Measurements from ENCODE around the gene TMEM131. TPM values are rescaled to one million over a fixed set of nuclear protein-coding genes. Genes with fewer than 3 reads are reported as not detected.
"Not testable (repeated sequence)": the region's sequence is repeated elsewhere in the genome, so short reads cannot be mapped to it uniquely, and the experiment has no call there.

Gene TMEM131
- polyA plus RNA-seq, 4 donors = 40.3 to 51.9 (median 47.4) TPM

- DNase-seq (ENCODE audit: low read depth in 4 of 4, low spot score in 3 of 4) = no peak
Observed at GRCh38 chr2:97958184-97958583, 37.6 kb downstream of the TMEM131 start.

DNA sequence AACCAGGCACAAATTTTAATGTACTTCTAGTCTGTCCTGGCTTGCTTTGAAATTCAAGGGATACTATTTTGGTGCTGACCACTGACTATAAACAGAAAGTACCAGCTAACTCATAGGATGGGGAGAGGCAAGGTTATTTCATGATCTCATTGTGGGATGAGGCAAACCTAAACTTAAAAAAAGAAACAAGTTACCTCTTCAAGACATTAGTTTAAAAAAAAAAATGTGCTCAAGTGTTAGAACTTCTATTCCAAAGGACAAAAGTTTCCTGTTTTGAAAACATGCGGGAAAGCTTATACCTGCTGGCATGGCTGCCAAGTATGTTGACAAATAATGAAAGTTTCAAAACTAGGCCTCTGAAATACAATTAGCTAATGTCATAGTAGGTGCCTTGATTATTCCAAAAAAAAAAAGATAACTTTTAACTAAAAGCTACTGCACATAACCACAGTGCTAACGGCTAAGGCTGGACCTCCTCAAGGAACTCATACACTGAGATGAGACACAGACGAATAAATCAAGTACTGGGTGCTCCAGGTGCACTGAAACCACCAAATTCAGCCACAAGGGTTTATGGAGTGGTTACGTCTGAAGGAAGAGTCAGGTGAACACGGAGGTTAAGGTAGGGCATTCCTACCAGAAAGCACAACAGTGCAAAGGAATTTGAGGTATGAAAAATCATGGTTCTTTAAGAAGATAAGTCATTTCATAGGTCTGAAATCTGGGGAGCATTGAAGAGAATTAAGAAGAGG is 38.1 kb downstream of the TMEM131 start:
- DNase-seq (ENCODE audit: low read depth in 4 of 4, low spot score in 3 of 4) = no peak

- not testable (repeated sequence) for DNase-seq (ENCODE audit: low read depth in 4 of 4, low spot score in 3 of 4)
Observed at GRCh38 chr2:97956753-97957152, 39.0 kb downstream of the TMEM131 start.

- no peak for DNase-seq (ENCODE audit: low read depth in 4 of 4, low spot score in 3 of 4)
Observed at GRCh38 chr2:97953853-97954252, 41.9 kb downstream of the TMEM131 start.

- no peak for DNase-seq (ENCODE audit: low read depth in 4 of 4, low spot score in 3 of 4)
Observed at GRCh38 chr2:97952357-97952756, 43.4 kb downstream of the TMEM131 start.

GRCh38 chr2:97951155-97951680 is 44.5 kb downstream of the TMEM131 start:
- DNase-seq (ENCODE audit: low read depth in 4 of 4, low spot score in 3 of 4) = no peak

DNA sequence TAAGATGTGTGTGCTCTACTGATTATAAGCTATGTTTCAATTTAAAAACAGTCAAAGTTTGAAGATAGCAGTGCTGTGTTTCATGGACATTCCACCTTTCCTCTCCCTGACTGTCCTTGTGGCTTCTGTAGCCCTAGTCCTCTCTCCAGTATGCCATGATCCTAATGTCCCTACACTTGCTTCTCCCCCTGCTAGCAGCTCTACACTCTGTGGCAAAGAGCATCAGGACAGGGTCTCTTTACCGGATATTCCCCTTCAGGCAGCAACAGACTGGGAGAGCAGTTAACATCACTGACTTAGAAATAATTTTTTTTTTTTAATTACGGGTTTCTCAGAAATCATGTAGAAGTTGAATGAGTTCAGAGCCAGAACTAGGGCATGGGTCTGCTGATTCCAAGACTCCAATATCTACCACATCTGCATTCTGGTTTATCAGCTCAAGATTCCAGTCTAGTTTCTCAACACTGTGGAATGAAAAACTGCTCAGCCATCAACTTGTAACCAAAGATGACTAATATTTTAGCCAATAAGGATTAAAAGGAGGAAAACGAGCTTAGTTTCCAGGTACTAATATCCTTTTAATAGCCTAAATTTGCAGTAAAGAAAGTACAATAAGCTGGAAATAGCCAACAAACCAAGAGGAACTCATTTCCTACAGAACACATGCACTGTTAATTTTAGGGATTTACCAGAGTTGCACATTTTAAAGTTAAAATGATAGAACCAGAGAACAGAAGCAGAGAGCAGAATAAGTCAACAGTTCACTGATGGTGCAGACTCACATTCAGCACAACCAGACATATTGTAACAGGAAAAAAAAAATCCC is 45.2 kb downstream of the TMEM131 start:
- no peak for DNase-seq (ENCODE audit: low read depth in 4 of 4, low spot score in 3 of 4)

DNA sequence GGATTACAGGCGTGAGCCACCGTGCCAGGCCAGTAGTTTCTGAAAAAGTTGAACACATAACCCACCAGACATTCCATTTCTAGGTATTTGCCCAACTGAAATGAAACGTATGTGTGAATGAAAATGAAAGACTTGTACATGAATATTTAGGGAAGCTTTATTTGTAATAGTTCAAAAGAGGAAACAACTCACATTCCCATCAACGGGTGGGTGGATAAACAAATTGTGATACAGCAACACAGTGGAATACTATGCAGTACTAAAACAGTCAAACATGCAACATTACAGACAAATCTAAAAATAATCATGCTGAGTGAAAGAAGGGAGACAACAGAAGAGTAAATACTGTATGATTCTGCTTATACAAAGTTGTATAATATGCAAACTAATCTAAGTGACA is 46.8 kb downstream of the TMEM131 start:
- no peak for DNase-seq (ENCODE audit: low read depth in 4 of 4, low spot score in 3 of 4)

DNA sequence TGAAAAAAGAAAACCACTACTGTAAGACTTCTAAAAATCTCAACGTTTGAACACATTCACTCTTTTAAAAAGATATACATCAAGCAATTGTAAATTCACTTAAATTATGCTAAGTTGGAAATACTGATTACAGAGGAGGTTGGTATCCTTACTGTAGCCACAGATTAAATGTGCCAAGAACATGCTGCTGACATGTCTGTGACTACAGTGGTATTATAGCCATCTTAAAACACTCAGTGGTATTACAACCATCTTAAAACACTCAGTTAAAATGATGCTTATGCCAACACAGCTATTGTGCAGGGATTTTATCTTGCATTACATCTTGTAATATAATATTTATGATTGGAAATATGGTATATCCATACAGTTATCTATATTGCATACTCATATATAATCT is 50.0 kb downstream of the TMEM131 start:
- no peak for DNase-seq (ENCODE audit: low read depth in 4 of 4, low spot score in 3 of 4)

DNA sequence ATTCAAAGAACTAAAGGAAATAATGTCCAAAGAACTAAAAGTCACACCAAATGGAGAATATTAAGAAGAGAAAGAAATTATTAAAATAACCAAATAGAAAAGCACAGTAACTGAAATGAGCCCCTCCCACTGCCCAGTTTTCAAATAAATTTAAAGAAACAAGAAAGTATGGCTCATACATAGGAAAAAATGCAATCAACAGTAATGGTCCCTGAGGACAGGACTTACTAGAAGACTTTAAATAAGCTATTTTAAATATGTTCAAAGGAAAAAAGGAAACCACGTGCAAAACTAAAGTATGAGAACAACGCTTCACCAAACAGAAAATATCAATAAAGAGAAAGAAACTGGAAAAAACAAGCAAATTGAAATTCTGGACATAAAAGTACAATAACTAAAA is 58.9 kb downstream of the TMEM131 start:
- DNase-seq (ENCODE audit: low read depth in 4 of 4, low spot score in 3 of 4) = no peak

GRCh38 chr2:97936199-97936598 is 59.5 kb downstream of the TMEM131 start:
- DNase-seq (ENCODE audit: low read depth in 4 of 4, low spot score in 3 of 4) = peak in 2 of 4 donors; percentile 12 to 18

DNA sequence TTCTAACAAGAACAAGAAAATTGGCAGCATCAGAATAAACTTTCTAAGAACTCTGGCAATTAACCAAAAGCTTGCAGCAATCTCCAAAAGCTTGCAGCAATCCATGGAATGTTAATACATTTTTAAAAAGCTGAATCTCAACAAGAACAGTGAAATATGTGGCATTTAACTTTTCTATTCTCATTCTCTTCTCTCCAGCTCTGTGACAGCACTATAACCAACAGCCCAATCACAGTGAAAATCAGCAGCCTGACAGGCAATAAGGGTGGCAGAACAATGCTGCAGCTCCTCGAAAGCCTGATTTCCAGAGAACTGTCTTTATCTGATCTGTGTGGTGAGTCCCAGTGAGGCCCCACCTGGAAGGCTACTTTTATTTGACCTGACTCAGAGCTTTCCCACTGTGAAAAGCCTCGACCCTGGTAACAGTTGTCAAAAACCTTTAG is 60.0 kb downstream of the TMEM131 start:
- no peak for DNase-seq (ENCODE audit: low read depth in 4 of 4, low spot score in 3 of 4)

DNA sequence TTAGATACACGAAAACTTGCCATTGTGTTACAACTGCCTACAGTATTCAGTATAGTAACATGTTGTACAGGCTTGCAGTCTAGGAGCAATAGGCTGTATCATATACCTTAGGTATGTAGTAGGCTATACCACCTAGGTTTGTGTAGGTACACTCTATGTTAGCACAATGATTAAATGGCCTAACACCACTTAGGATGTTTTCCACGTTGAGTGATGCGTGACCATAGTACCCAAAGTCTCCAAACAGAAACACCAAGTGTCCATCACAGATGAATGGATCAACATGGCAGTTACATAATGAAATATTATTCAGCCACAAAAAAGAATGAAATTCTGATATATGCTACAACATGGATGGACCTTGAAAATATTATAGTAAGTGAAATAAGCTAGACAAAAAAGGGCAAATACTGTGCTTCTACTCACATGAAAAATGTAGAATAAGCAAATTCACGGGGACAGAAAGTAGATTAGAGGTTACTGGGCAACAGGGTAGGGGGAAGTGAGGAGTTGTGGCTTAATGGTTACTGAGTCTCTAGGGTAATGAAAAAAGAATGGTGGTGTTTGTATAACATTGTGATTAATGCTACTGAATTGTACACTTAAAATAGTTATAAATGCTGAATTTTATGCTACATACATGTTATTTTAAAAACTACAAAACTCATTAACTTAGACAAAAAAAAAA is 62.6 kb downstream of the TMEM131 start:
- no peak for DNase-seq (ENCODE audit: low read depth in 4 of 4, low spot score in 3 of 4)

GRCh38 chr2:97931858-97932225 is 63.9 kb downstream of the TMEM131 start:
- no peak for DNase-seq (ENCODE audit: low read depth in 4 of 4, low spot score in 3 of 4)

DNA sequence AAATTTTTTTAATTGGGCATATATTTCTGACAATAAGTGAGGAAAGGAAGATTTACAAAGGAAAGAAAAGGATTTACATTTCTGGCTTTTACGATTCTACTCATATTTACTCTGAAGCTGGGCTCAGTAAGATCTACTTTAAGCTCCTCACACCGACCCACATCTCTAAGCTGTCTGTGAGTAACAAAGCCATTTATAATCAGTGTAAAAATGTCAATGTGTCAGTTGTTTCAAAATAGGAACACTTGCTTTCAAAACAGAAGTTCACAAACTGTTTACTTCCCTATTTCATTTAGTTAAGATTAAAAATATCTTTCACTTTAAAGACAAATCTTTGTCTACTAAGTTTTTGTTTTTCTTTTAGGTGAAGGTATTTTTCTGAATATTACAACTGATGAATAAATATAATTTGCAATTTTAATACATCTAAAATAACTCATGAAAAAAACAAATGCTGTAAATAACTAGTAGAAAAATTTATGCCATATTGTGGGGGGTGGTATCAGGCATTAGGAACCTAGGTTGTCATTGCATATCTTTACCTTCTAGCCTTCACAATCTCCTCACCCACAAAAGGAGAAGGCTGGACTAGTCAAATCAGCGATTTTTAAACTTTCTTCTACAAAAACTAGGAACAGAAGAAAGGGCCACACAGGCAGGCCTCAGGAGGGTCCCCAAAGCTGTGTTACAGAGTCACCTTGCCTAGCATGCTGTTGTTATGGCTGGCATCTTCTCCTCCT is 64.5 kb downstream of the TMEM131 start:
- DNase-seq (ENCODE audit: low read depth in 4 of 4, low spot score in 3 of 4) = no peak

DNA sequence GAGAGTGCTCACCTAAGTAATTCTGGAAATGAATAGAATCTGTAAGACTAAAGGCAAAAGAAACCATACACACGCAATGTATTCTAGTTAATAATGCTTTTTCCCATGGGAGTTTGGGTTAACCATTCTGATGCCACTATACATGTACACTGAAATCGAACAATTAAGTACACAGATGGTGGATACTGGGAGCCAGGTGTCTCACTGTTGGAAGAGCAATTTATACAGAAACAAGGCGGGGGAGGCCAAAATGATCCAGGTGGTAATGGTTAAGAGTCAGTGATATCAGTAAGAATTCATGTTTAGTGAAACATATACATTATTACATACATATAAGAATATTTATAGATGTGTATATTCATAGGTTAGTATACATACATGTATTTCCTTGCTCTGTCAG is 67.2 kb downstream of the TMEM131 start:
- no peak for DNase-seq (ENCODE audit: low read depth in 4 of 4, low spot score in 3 of 4)

GRCh38 chr2:97926946-97927345 is 68.8 kb downstream of the TMEM131 start:
- DNase-seq (ENCODE audit: low read depth in 4 of 4, low spot score in 3 of 4) = no peak

DNA sequence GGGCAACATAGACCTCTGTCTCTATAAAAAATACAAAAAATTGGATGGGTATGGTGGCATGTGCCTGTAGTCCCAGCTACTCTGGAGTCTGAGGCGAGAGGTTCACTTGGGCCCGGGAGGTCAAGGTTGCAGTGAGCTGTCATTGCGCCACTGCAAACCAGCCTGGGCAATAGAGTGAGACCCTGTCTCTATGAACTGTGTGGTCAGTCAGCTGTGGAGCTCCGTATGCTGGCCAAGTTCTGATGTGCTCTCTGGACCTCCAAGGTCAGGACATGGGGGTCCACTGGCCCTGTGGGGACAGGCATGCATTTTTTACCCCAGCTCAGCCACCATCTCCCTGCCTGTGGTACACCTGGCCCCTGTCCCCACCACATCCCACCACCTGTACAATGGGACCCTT is 71.6 kb downstream of the TMEM131 start:
- DNase-seq (ENCODE audit: low read depth in 4 of 4, low spot score in 3 of 4) = no peak

- DNase-seq (ENCODE audit: low read depth in 4 of 4, low spot score in 3 of 4) = no peak
Observed at GRCh38 chr2:97919858-97920257, 75.9 kb downstream of the TMEM131 start.

DNA sequence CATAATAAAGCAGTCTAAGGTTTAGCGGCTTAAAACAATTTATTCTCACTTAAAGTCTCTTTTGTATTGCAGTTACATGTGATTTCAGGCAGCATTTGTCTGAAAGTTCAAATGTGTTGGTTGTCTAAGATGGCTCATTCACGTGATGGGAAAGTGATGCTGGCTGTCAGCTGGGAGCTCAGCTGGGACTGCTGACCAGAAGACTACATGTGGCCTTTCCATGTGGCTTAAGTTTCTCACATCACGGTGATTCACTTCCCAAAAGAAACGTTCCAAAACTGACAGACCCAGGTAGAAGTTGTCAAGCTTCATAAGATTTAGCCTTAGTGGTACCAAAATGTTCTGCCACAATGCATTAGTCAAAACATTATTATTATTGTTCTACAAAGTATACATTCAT is 76.9 kb downstream of the TMEM131 start:
- DNase-seq (ENCODE audit: low read depth in 4 of 4, low spot score in 3 of 4) = no peak
